ENCODE data around the gene RPS6KB1. TPM values are rescaled to one million over a fixed set of nuclear protein-coding genes. Genes with fewer than 3 reads are reported as not detected.

RPS6KB1 gene
- total and polyA plus RNA-seq, 10 of the 15 experiments (the other 5 are each of a cell fraction or from before 2014, with no cell fraction given) = 6.6 to 33.2 (median 26.0) TPM

- DNase-seq (ENCODE audit: low read depth, low spot score) (no peak), ATAC-seq (no peak), FAIRE-seq (no peak)
- H3K79me2 ChIP-seq (ENCODE audit: control insufficient read depth, insufficient read depth, low read length) = peaks cover 52% of the 10 kb centered on the region
- ChIA-PET CTCF (no interaction called here), POLR2A (interaction anchor here (0.6 kb wide), 2 partner anchors 64 to 144 kb away, joined by 3 to 6 read pairs; no protein-coding TSS in a partner anchor), RAD21 (ENCODE audit: unreplicated experiment) (no interaction called here), SMC1A (ENCODE audit: uncharacterized antibody, unreplicated experiment) (no interaction called here)
- no peaks in the 10 kb centered on the region for H3K4me1 ChIP-seq (ENCODE audit: control insufficient read depth, insufficient read depth, low read length)
- no peaks in the 10 kb centered on the region; a peak in 1 of 4 replicates for H3K36me3 ChIP-seq (ENCODE audit: control insufficient read depth in 2 of 2, insufficient read depth in 2 of 2, low read length in 1 of 2)
- WGBS (ENCODE audit: insufficient coverage, insufficient replicate concordance, low lambda C conversion rate, missing lambda C conversion rate) = 94% methylated on average over 8 of the region's 8 CpGs
- no peak overlapping the region for H3K4me3 ChIP-seq
- no peak overlapping the region for H3K9ac ChIP-seq (ENCODE audit: control insufficient read depth, insufficient read depth, low read length)
- intact Hi-C loops (cut with micrococcal nuclease; ENCODE audit: unreplicated experiment) (no loop called here), in situ Hi-C loops (cut with MboI) (no loop called here)
- H4K20me1 ChIP-seq (ENCODE audit: control insufficient read depth, insufficient read depth) = no peaks in the 10 kb centered on the region
- no peak overlapping the region for H3K27ac ChIP-seq (ENCODE audit: control insufficient read depth, insufficient read depth)
- no peaks in the 10 kb centered on the region for H3K9me3 ChIP-seq (replicated peaks; ENCODE audit: control insufficient read depth, insufficient read depth, low read length)
- no TSS peak for BruUV-seq (replicated peaks)
- H3K4me2 ChIP-seq (ENCODE audit: control insufficient read depth, insufficient read depth) = no peak overlapping the region
- no peaks in the 10 kb centered on the region for H3K27me3 ChIP-seq (replicated peaks in 1 of 2; ENCODE audit: control insufficient read depth in 2 of 2, insufficient read depth in 2 of 2, low read length in 1 of 2)
- no peak for TF ChIP-seq RB1 (IDR thresholded peaks at IDR 0.05; ENCODE audit: borderline replicate concordance)
- 0 out of 2 replicates have a peak, but pooled peaks have one; percentile 25 for TF ChIP-seq NFXL1 (IDR thresholded peaks at IDR 0.05; ENCODE audit: borderline replicate concordance)
- H2AFZ ChIP-seq (ENCODE audit: control insufficient read depth, low read depth, low read length) = no peak overlapping the region
Measured at GRCh38 chr17:59901604-59902003, 8.7 kb downstream of the RPS6KB1 start.

- no peak overlapping the region for H3K27ac ChIP-seq (ENCODE audit: control insufficient read depth, insufficient read depth)
- no peak overlapping the region for H3K4me2 ChIP-seq (ENCODE audit: control insufficient read depth, insufficient read depth)
- H2AFZ ChIP-seq (ENCODE audit: control insufficient read depth, low read depth, low read length) = no peak overlapping the region
- H3K27me3 ChIP-seq (replicated peaks in 1 of 2; ENCODE audit: control insufficient read depth in 2 of 2, insufficient read depth in 2 of 2, low read length in 1 of 2) = no peaks in the 10 kb centered on the region
- H3K79me2 ChIP-seq (ENCODE audit: control insufficient read depth, insufficient read depth, low read length) = peaks cover 41% of the 10 kb centered on the region
- CTCF ChIA-PET = interaction anchor here (3.8 kb wide), 1 partner anchor 11 kb away, joined by 23 read pairs; no protein-coding TSS in a partner anchor
- SMC1A ChIA-PET (ENCODE audit: uncharacterized antibody, unreplicated experiment) = interaction anchor here (0.6 to 2.4 kb wide), 2 partner anchors 11 to 568 kb away, joined by 3 to 7 read pairs; no protein-coding TSS in a partner anchor
- H3K9me3 ChIP-seq (replicated peaks; ENCODE audit: control insufficient read depth, insufficient read depth, low read length) = no peaks in the 10 kb centered on the region
- WGBS (ENCODE audit: insufficient coverage, insufficient replicate concordance, low lambda C conversion rate, missing lambda C conversion rate) = 69% methylated on average over 2 of the region's 2 CpGs
- no TSS peak for BruUV-seq (replicated peaks)
- H3K4me3 ChIP-seq = no peak overlapping the region
- ATAC-seq = no peak
- H3K4me1 ChIP-seq (ENCODE audit: control insufficient read depth, insufficient read depth, low read length) = no peaks in the 10 kb centered on the region
- POLR2A ChIA-PET = no interaction called here
- no peak for FAIRE-seq
- H4K20me1 ChIP-seq (ENCODE audit: control insufficient read depth, insufficient read depth) = no peaks in the 10 kb centered on the region
- H3K9ac ChIP-seq (ENCODE audit: control insufficient read depth, insufficient read depth, low read length) = no peak overlapping the region
- TF ChIP-seq IKZF2 (IDR thresholded peaks at IDR 0.05) = no peak
- no peak for TF ChIP-seq FOS (IDR thresholded peaks at IDR 0.05; ENCODE audit: borderline replicate concordance, extremely low read depth, insufficient read length)
- TF ChIP-seq ETV6 (conservative IDR thresholded peaks at IDR 0.05 in 1 of 2, IDR thresholded peaks at IDR 0.05 in 1 of 2; ENCODE audit: borderline replicate concordance in 1 of 2, low read depth in 1 of 2) = peak in 1 of 2 experiments; percentile 34; a peak in 1 of 4 replicates
- no peak for TF ChIP-seq IRF5 (IDR thresholded peaks at IDR 0.05; ENCODE audit: borderline replicate concordance)
- no peak for TF ChIP-seq ZNF217 (IDR thresholded peaks at IDR 0.05)
- TF ChIP-seq BACH1 (IDR thresholded peaks at IDR 0.05; ENCODE audit: borderline replicate concordance) = no peak
- H3K36me3 ChIP-seq (ENCODE audit: control insufficient read depth in 2 of 2, insufficient read depth in 2 of 2, low read length in 1 of 2) = no peaks in the 10 kb centered on the region; a peak in 1 of 4 replicates
- RAD21 ChIA-PET (ENCODE audit: unreplicated experiment) = no interaction called here
- in situ Hi-C loops (cut with MboI) (no loop called here), intact Hi-C loops (cut with micrococcal nuclease; ENCODE audit: unreplicated experiment) (no loop called here)
- DNase-seq (ENCODE audit: low read depth, low spot score) = no peak
Measured at GRCh38 chr17:59903455-59903854, 10.5 kb downstream of the RPS6KB1 start.

Data from GM12878 (cell line).